RWPE2 (cell line): ENCODE measurements around the gene TMEM231.

ENCODE experiments used
- ATAC-seq: fragments of 200-7000 bp; cut with Tn5 transposase; 3 replicates; pipeline ENCODE4 v1.9.1; 2021; ENCODE audit warnings: low read depth
- DNase-seq: peaks from one replicate; pipeline ENCODE4 v3.0.0-alpha.2; 2020; ENCODE audit warnings: low spot score
- H3K27ac ChIP-seq: fragments of 450-650 bp; 2 replicates; pipeline ENCODE4 v1.5.1; 2017; ENCODE audit warnings: mild to moderate bottlenecking; ENCODE audit not compliant: poor library complexity, severe bottlenecking
- H3K27me3 ChIP-seq: fragments of 250-450 bp; sonication (Bioruptor Pico); 2 replicates; pipeline ENCODE4 v1.5.1; 2021; ENCODE audit warnings: mild to moderate bottlenecking, moderate library complexity; ENCODE audit not compliant: insufficient read depth, poor library complexity, severe bottlenecking
- H3K36me3 ChIP-seq: fragments of 250-450 bp; sonication (Bioruptor Pico); 2 replicates; pipeline ENCODE4 v1.5.1; 2020; ENCODE audit warnings: low read depth, mild to moderate bottlenecking, moderate library complexity
- H3K4me1 ChIP-seq: fragments of 250-450 bp; sonication (Bioruptor Pico); 2 replicates; pipeline ENCODE4 v1.5.1; 2021; ENCODE audit warnings: mild to moderate bottlenecking, moderate library complexity; ENCODE audit not compliant: insufficient read depth, poor library complexity, severe bottlenecking
- H3K4me3 ChIP-seq: fragments of 250-450 bp; sonication (Bioruptor Pico); 2 replicates; pipeline ENCODE4 v1.5.1; 2021; ENCODE audit warnings: mild to moderate bottlenecking, moderate library complexity; ENCODE audit not compliant: severe bottlenecking
- H3K9me3 ChIP-seq: fragments of 250-450 bp; sonication (Bioruptor Pico); 2 replicates; pipeline ENCODE4 v1.5.1; 2021; ENCODE audit warnings: mild to moderate bottlenecking, moderate library complexity; ENCODE audit not compliant: severe bottlenecking
- CTCF ChIP-seq: fragments of 450-650 bp; IDR thresholded peaks from one replicate; pipeline ENCODE4 v1.5.1; 2017; ENCODE audit warnings: mild to moderate bottlenecking, moderate library complexity; ENCODE audit not compliant: poor library complexity, severe bottlenecking

Gene TMEM231

GRCh38 chr16:75488322-75488721 is 67.7 kb downstream of the TMEM231 start:
- ATAC-seq (no peak), DNase-seq (no peak)
- no peaks in the 10 kb centered on the region for H3K9me3 ChIP-seq
- H3K36me3 ChIP-seq = no peaks in the 10 kb centered on the region
- peaks cover 32% of the 10 kb centered on the region for H3K4me1 ChIP-seq
- no peak overlapping the region for H3K27ac ChIP-seq
- TF ChIP-seq CTCF = no peak
- H3K4me3 ChIP-seq = no peak overlapping the region
- H3K27me3 ChIP-seq = no peaks in the 10 kb centered on the region
